Fibroblast of lung (primary cell): Measurements from ENCODE around the gene ATP8B2.

Experiments
- EZH2 ChIP-seq: IDR thresholded peaks from 2 replicates; pipeline ENCODE4 v1.5.1; 2012; ENCODE audit warnings: low read length, control low read depth, mild to moderate bottlenecking; ENCODE audit errors: missing control alignments
- TF ChIP-seq, protein P1 (sequence below), 2 donors: IDR thresholded peaks in 1 of 2; conservative IDR thresholded peaks in 1 of 2; 1 replicate in 1 of 2; 2 replicates in 1 of 2; pipeline ENCODE4 v1.5.1; 2011 to 2012; ENCODE audit warnings: low read length in 2 of 2, control low read depth in 1 of 2, inconsistent platforms in 1 of 2, low read depth in 1 of 2, mild to moderate bottlenecking in 1 of 2

DNA sequence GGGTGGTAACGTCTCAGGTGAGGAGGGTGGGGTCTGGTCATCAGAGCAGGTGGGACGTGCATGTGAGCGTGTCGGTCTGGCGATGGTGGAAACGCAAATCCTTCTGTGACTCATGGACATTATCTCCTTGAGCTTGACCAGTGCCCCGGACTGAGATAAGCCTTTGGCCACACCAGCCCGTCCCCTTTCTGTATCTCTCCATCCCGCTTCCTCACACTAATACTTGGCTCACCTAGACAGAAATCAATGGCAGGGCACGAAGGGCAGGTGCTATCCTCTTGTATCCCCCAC is 12.3 kb upstream of the ATP8B2 start:
- TF ChIP-seq, protein P1, sequence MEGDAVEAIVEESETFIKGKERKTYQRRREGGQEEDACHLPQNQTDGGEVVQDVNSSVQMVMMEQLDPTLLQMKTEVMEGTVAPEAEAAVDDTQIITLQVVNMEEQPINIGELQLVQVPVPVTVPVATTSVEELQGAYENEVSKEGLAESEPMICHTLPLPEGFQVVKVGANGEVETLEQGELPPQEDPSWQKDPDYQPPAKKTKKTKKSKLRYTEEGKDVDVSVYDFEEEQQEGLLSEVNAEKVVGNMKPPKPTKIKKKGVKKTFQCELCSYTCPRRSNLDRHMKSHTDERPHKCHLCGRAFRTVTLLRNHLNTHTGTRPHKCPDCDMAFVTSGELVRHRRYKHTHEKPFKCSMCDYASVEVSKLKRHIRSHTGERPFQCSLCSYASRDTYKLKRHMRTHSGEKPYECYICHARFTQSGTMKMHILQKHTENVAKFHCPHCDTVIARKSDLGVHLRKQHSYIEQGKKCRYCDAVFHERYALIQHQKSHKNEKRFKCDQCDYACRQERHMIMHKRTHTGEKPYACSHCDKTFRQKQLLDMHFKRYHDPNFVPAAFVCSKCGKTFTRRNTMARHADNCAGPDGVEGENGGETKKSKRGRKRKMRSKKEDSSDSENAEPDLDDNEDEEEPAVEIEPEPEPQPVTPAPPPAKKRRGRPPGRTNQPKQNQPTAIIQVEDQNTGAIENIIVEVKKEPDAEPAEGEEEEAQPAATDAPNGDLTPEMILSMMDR (conservative IDR thresholded peaks at IDR 0.05 in 1 of 2, IDR thresholded peaks at IDR 0.05 in 1 of 2; ENCODE audit: low read depth in 1 of 2, low read length in 2 of 2) = no peak
- no peak for TF ChIP-seq EZH2
